ENCODE results near the gene UGT1A6.

DNA sequence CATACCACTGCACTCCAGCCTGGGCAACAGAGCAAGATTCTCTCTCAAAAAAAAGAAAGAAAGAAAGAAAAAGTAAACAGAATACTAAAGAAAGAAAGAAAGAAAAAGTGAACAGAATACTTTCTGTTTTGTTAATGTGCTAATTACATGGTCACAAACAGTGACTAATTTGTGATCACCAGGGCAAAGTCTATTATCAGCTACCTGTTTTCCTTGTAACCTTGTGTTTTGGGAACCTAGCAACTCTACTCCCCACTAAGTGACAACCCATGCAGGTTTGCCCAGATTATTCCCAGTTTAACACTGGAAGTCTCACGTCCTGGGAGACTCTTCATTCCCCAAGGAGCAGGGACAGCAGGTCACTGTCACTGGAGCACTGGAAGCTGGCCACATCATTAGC is 37.6 kb upstream of the UGT1A6 start:
- TF ChIP-seq EZH2 (IDR thresholded peaks at IDR 0.05; ENCODE audit: insufficient read depth, poor library complexity, severe bottlenecking) (no peak), EZH2phosphoT487 (IDR thresholded peaks at IDR 0.05; ENCODE audit: insufficient read depth, low read depth) (no peak)

All from GM23248 (cell line).